IMR-90 (cell line): ENCODE data around the gene EIF2B2. TPM values are rescaled to one million over a fixed set of nuclear protein-coding genes. Genes with fewer than 3 reads are reported as not detected.

Experiments
- ATAC-seq: fragments of 200-7000 bp; cut with Tn5 transposase; 2 replicates; pipeline ENCODE4 v1.9.1; 2020; ENCODE audit warnings: low read depth, mild to moderate bottlenecking, moderate library complexity
- BruUV-seq: library from RNA; stranded (reverse); fragments of 400-500 nt; replicated peaks from 2 replicates; lab custom pipeline; 2021; lab: Mats Ljungman, UMichigan
- CTCF ChIA-PET: fragments of 300-600 bp; formaldehyde crosslinking; extraction: SDS; loops from one replicate; lab custom pipeline; 2021; ENCODE audit warnings: antibody characterized with exemption; lab: Yijun Ruan, JAX
- POLR2A ChIA-PET: fragments of 300-600 bp; sonication (Branson Sonifier 250); formaldehyde crosslinking; loops from one replicate; lab custom pipeline; 2022; ENCODE audit warnings: antibody characterized with exemption; ENCODE audit not compliant: unreplicated experiment; lab: Charles Lee
- DNase-seq: peaks from one replicate; pipeline ENCODE4 v3.0.0; 2013
- H2AFZ ChIP-seq: replicated peaks from 2 replicates; pipeline ENCODE3; 2013; ENCODE audit warnings: low read length, mild to moderate bottlenecking; ENCODE audit not compliant: poor library complexity
- H2AK5ac ChIP-seq: 2 replicates; pipeline ENCODE4 v1.6.1; 2013; ENCODE audit warnings: low read depth, low read length, inconsistent platforms
- H2AK9ac ChIP-seq: replicated peaks from 2 replicates; pipeline ENCODE3; 2013; ENCODE audit warnings: mild to moderate bottlenecking, low read depth, low read length, moderate library complexity; ENCODE audit not compliant: poor library complexity
- H2BK120ac ChIP-seq: 2 replicates; pipeline ENCODE4 v1.6.1; 2013; ENCODE audit warnings: low read depth, low read length, inconsistent platforms
- H2BK15ac ChIP-seq: 3 replicates; pipeline ENCODE4 v1.6.1; 2013; ENCODE audit warnings: low read depth, low read length, inconsistent platforms
- H2BK20ac ChIP-seq: 2 replicates; pipeline ENCODE4 v1.6.1; 2013; ENCODE audit warnings: low read depth, mild to moderate bottlenecking, inconsistent platforms, low read length, moderate library complexity
- H2BK5ac ChIP-seq: 2 replicates; pipeline ENCODE4 v1.6.1; 2013; ENCODE audit warnings: mild to moderate bottlenecking, low read depth, low read length, inconsistent platforms; ENCODE audit not compliant: poor library complexity, severe bottlenecking
- H3K14ac ChIP-seq: replicated peaks from 2 replicates; pipeline ENCODE4 v1.6.1; 2013; ENCODE audit warnings: low read depth, low read length, inconsistent platforms
- H3K18ac ChIP-seq: 2 replicates; pipeline ENCODE4 v1.6.1; 2013; ENCODE audit warnings: low read depth, low read length, control low read depth
- H3K23ac ChIP-seq: 2 replicates; pipeline ENCODE4 v1.6.1; 2013; ENCODE audit warnings: low read depth, low read length, inconsistent platforms
- H3K27ac ChIP-seq: 2 replicates; pipeline ENCODE4 v1.5.1; 2013; ENCODE audit warnings: mild to moderate bottlenecking, control low read depth, low read length; ENCODE audit not compliant: insufficient read depth
- H3K27me3 ChIP-seq: 2 replicates; pipeline ENCODE4 v1.6.1; 2013; ENCODE audit warnings: low read length; ENCODE audit not compliant: control insufficient read depth, insufficient read depth
- H3K36me3 ChIP-seq: 2 replicates; pipeline ENCODE4 v1.6.1; 2013; ENCODE audit warnings: low read length, mixed read lengths; ENCODE audit not compliant: control insufficient read depth, insufficient read depth
- H3K4ac ChIP-seq: 2 replicates; pipeline ENCODE4 v1.6.1; 2013; ENCODE audit warnings: low read depth, low read length, inconsistent platforms
- H3K4me1 ChIP-seq: 2 replicates; pipeline ENCODE4 v1.6.1; 2013; ENCODE audit warnings: low read length, mixed read lengths; ENCODE audit not compliant: control insufficient read depth, insufficient read depth
- H3K4me2 ChIP-seq: 2 replicates; pipeline ENCODE4 v1.6.1; 2013; ENCODE audit warnings: low read depth, mild to moderate bottlenecking, control low read depth, low read length, moderate library complexity
- H3K4me3 ChIP-seq: 2 replicates; pipeline ENCODE4 v1.5.1; 2013; ENCODE audit warnings: low read depth, mild to moderate bottlenecking, control low read depth, low read length, moderate library complexity; ENCODE audit not compliant: insufficient read depth
- H3K56ac ChIP-seq: 2 replicates; pipeline ENCODE4 v1.6.1; 2013; ENCODE audit warnings: low read length, inconsistent platforms; ENCODE audit not compliant: insufficient read depth; ENCODE audit errors: extremely low read depth
- H3K79me1 ChIP-seq, 2 experiments: 2 replicates each; pipeline ENCODE4 v1.6.1; 2013; ENCODE audit warnings: low read length in 2 of 2, inconsistent platforms in 1 of 2, low read depth in 1 of 2
- H3K9ac ChIP-seq: 2 replicates; pipeline ENCODE4 v1.6.1; 2013; ENCODE audit warnings: low read depth, low read length, control low read depth
- H3K9me1 ChIP-seq: 2 replicates; pipeline ENCODE4 v1.6.1; 2013; ENCODE audit warnings: low read length, inconsistent platforms; ENCODE audit not compliant: insufficient read depth
- H3K9me3 ChIP-seq: 2 replicates; pipeline ENCODE4 v1.6.1; 2013; ENCODE audit warnings: low read length; ENCODE audit not compliant: control insufficient read depth, insufficient read depth
- H4K20me1 ChIP-seq: 2 replicates; pipeline ENCODE4 v1.6.1; 2013; ENCODE audit warnings: low read length, inconsistent platforms; ENCODE audit not compliant: insufficient read depth
- H4K5ac ChIP-seq: 2 replicates; pipeline ENCODE4 v1.6.1; 2013; ENCODE audit warnings: mild to moderate bottlenecking, low read depth, low read length, control low read depth
- H4K8ac ChIP-seq, 2 experiments: 2 replicates each; pipeline ENCODE4 v1.6.1; 2013; ENCODE audit warnings: low read depth in 2 of 2, low read length in 2 of 2, control low read depth in 1 of 2, inconsistent platforms in 1 of 2
- H4K91ac ChIP-seq: 2 replicates; pipeline ENCODE4 v1.6.1; 2013; ENCODE audit warnings: low read depth, low read length, inconsistent platforms; ENCODE audit not compliant: insufficient read depth
- BHLHE40 ChIP-seq: fragments of 150-350 bp; IDR thresholded peaks from 2 replicates; pipeline ENCODE4 v1.6.1; 2016; ENCODE audit warnings: mild to moderate bottlenecking, low read depth, low read length
- CEBPB ChIP-seq: IDR thresholded peaks from 2 replicates; pipeline ENCODE4 v1.6.1; 2012; ENCODE audit warnings: low read depth, low read length, improper control_type of control experiment
- CHD1 ChIP-seq: IDR thresholded peaks from 2 replicates; pipeline ENCODE4 v1.6.1; 2012; ENCODE audit warnings: low read depth, low read length, improper control_type of control experiment
- CTCF ChIP-seq: conservative IDR thresholded peaks from 2 replicates; pipeline ENCODE4 v1.5.1; 2012; ENCODE audit warnings: mild to moderate bottlenecking, low read depth, low read length, improper control_type of control experiment
- ELK1 ChIP-seq: fragments of 150-350 bp; IDR thresholded peaks from 2 replicates; pipeline ENCODE4 v1.6.1; 2016; ENCODE audit warnings: low read depth, mild to moderate bottlenecking, low read length, moderate library complexity, borderline replicate concordance
- FOS ChIP-seq: fragments of 150-350 bp; IDR thresholded peaks from 2 replicates; pipeline ENCODE4 v1.6.1; 2016; ENCODE audit warnings: low read depth, low read length
- MAFK ChIP-seq: IDR thresholded peaks from 2 replicates; pipeline ENCODE4 v1.6.1; 2012; ENCODE audit warnings: low read depth, low read length, improper control_type of control experiment
- MAZ ChIP-seq: IDR thresholded peaks from 2 replicates; pipeline ENCODE4 v1.6.1; 2012; ENCODE audit warnings: low read depth, mild to moderate bottlenecking, low read length, improper control_type of control experiment, moderate library complexity, borderline replicate concordance
- MXI1 ChIP-seq: IDR thresholded peaks from 2 replicates; pipeline ENCODE4 v1.6.1; 2012; ENCODE audit warnings: low read depth, mild to moderate bottlenecking, low read length, moderate library complexity, borderline replicate concordance
- NFE2L2 ChIP-seq: fragments of 150-350 bp; IDR thresholded peaks from 2 replicates; pipeline ENCODE4 v1.6.1; 2016; ENCODE audit warnings: low read depth, mild to moderate bottlenecking, low read length
- POLR2A ChIP-seq: IDR thresholded peaks from 2 replicates; pipeline ENCODE4 v1.6.1; 2012; ENCODE audit warnings: mild to moderate bottlenecking, low read depth, low read length
- RAD21 ChIP-seq: IDR thresholded peaks from 2 replicates; pipeline ENCODE4 v1.6.1; 2012; ENCODE audit warnings: low read length, improper control_type of control experiment
- RCOR1 ChIP-seq: IDR thresholded peaks from 2 replicates; pipeline ENCODE4 v1.6.1; 2012; ENCODE audit warnings: mild to moderate bottlenecking, low read length, improper control_type of control experiment; ENCODE audit not compliant: insufficient replicate concordance
- RFX5 ChIP-seq: IDR thresholded peaks from 2 replicates; pipeline ENCODE4 v1.8.0; 2012; ENCODE audit warnings: low read depth, mild to moderate bottlenecking, low read length, moderate library complexity
- SMC3 ChIP-seq: fragments of 150-350 bp; IDR thresholded peaks from 2 replicates; pipeline ENCODE4 v1.6.1; 2016; ENCODE audit warnings: low read depth, mild to moderate bottlenecking, antibody characterized with exemption, low read length, moderate library complexity
- USF2 ChIP-seq: fragments of 150-350 bp; IDR thresholded peaks from 2 replicates; pipeline ENCODE4 v1.6.1; 2017; ENCODE audit warnings: mild to moderate bottlenecking, antibody characterized with exemption, low read length, low read depth
- WGBS, 2 experiments: methylation state at CpG; one replicate each; pipeline versions ENCODE4 v1.1.5 to v1.1.7; 2013; ENCODE audit warnings: missing lambda C conversion rate in 2 of 2; ENCODE audit not compliant: insufficient read length in 1 of 2; ENCODE audit errors: extremely low coverage in 2 of 2; 5-methylcytosine and 5-hydroxymethylcytosine counted together
- dilution Hi-C: fragments of 300-500 bp; cut with HindIII; formaldehyde crosslinking; loops from one replicate; pipeline ENCODE4 v1.14.3; 2018; ENCODE audit warnings: low sequenced_read_pairs; ENCODE audit not compliant: unreplicated experiment
- in situ Hi-C: fragments of 300-500 bp; cut with MboI; formaldehyde crosslinking; loops from 3 replicates; pipeline ENCODE4 v1.14.3; 2019; ENCODE audit warnings: low sequenced_read_pairs, inconsistent platforms, mixed read lengths
- intact Hi-C: fragments of 100-400 bp; cut with micrococcal nuclease; formaldehyde crosslinking; loops from 2 replicates; pipeline ENCODE4 v1.10.0; 2022
- polyA plus RNA-seq, 3 experiments: library from polyadenylated mRNA; depleted of rRNA; stranded (reverse); fragments of >200 nt; gene quantifications; 2 replicates each; pipeline ENCODE4 v1.2.3, GENCODE V29; 2012; ENCODE audit warnings: low replicate concordance in 1 of 3
- total RNA-seq: library from RNA; depleted of rRNA; stranded (reverse); fragments of >200 nt; gene quantifications from 2 replicates; pipeline ENCODE4 v1.2.3, GENCODE V29; 2012

The EIF2B2 gene
- total and polyA plus RNA-seq, 2 of the 4 experiments (the other 2 are of a cell fraction): 63.6 to 70.1 TPM

GRCh38 chr14:75001261-75001660, 1.5 kb upstream of the EIF2B2 start:
- H3K14ac ChIP-seq: no peak overlapping the region
- no peak overlapping the region for H2BK120ac ChIP-seq
- WGBS, 2 experiments: no CpG with 5 or more reads among the region's 2 CpGs
- H3K9me1 ChIP-seq: peaks cover 6% of the 10 kb centered on the region; the same call in 1 of the 2 replicates
- H3K79me1 ChIP-seq: peaks cover 20 to 32% of the 10 kb centered on the region in 2 experiments
- POLR2A ChIA-PET: no interaction called here
- no peaks in the 10 kb centered on the region for H4K20me1 ChIP-seq
- H4K91ac ChIP-seq: no peak overlapping the region
- H2AFZ ChIP-seq: no peak overlapping the region
- no peak overlapping the region for H2BK5ac ChIP-seq
- H3K9me3 ChIP-seq: no peaks in the 10 kb centered on the region
- H3K9ac ChIP-seq: no peak overlapping the region
- TF ChIP-seq FOS (no peak), RCOR1 (no peak), NFE2L2 (no peak), CHD1 (no peak), USF2 (no peak), CEBPB (no peak), BHLHE40 (no peak), CTCF (no peak), SMC3 (no peak), MAZ (no peak), MXI1 (no peak), RAD21 (no peak), RFX5 (no peak), POLR2A (no peak), MAFK (no peak), ELK1 (no peak)
- ATAC-seq (no peak), DNase-seq (no peak)
- no peak overlapping the region for H3K4me3 ChIP-seq
- no peak overlapping the region for H3K4me2 ChIP-seq
- no TSS peak for BruUV-seq
- H3K27ac ChIP-seq: no peak overlapping the region
- no peak overlapping the region for H2BK20ac ChIP-seq
- no peak overlapping the region for H3K4ac ChIP-seq
- no peak overlapping the region for H2BK15ac ChIP-seq
- intact Hi-C loops (no loop called here), in situ Hi-C loops (no loop called here), dilution Hi-C loops (no loop called here)
- H4K8ac ChIP-seq: no peak overlapping the region
- CTCF ChIA-PET: no interaction called here
- no peak overlapping the region for H3K18ac ChIP-seq
- H3K23ac ChIP-seq: no peak overlapping the region
- no peak overlapping the region for H2AK5ac ChIP-seq
- H2AK9ac ChIP-seq: no peak overlapping the region
- H3K36me3 ChIP-seq: peaks cover 2% of the 10 kb centered on the region; the same call in 1 of the 2 replicates
- H3K27me3 ChIP-seq: peaks cover 3% of the 10 kb centered on the region
- H4K5ac ChIP-seq: no peak overlapping the region
- peaks cover 4% of the 10 kb centered on the region for H3K4me1 ChIP-seq
- H3K56ac ChIP-seq: no peak overlapping the region
